Measurements from ENCODE around the gene NFIA. TPM values are rescaled to one million over a fixed set of nuclear protein-coding genes. Genes with fewer than 3 reads are reported as not detected.

NFIA gene
- total RNA-seq: 100 to 1,000 TPM in 1 of 5 donors, 10 to 100 TPM in 4; 16.8 to 108 (median 61.0) TPM
- polyA plus RNA-seq: 10 to 100 TPM in 2 of 3 donors, 1 to 10 TPM in 1; 9.6 to 11.9 (median 10.0) TPM
- long read RNA-seq, donor 1, full-length matches to known transcripts: 2 of 2 reads
- long read RNA-seq, donor 1, partial matches to known transcripts: 0 of 2 reads
- long read RNA-seq, donor 1, other reads (novel, unspliced or antisense): 0 of 2 reads
- long read RNA-seq, donor 2, full-length matches to known transcripts: 2 of 26 reads
- long read RNA-seq, donor 2, partial matches to known transcripts: 24 of 26 reads
- long read RNA-seq, donor 2, other reads (novel, unspliced or antisense): 0 of 26 reads
- long read RNA-seq, donor 3: 0 reads
- long read RNA-seq, donor 4: 0 reads
- long read RNA-seq, donor 5, full-length matches to known transcripts: 4 of 4 reads
- long read RNA-seq, donor 5, partial matches to known transcripts: 0 of 4 reads
- long read RNA-seq, donor 5, other reads (novel, unspliced or antisense): 0 of 4 reads
- long read RNA-seq, donor 6: 0 reads
- long read RNA-seq, donor 7, full-length matches to known transcripts: 1 of 15 reads
- long read RNA-seq, donor 7, partial matches to known transcripts: 14 of 15 reads
- long read RNA-seq, donor 7, other reads (novel, unspliced or antisense): 0 of 15 reads
- long read RNA-seq, donor 8, full-length matches to known transcripts: 2 of 16 reads
- long read RNA-seq, donor 8, partial matches to known transcripts: 14 of 16 reads
- long read RNA-seq, donor 8, other reads (novel, unspliced or antisense): 0 of 16 reads
- long read RNA-seq, donor 9, partial matches to known transcripts: 0 of 1 reads
- long read RNA-seq, donor 9, other reads (novel, unspliced or antisense): 0 of 1 reads
- long read RNA-seq, donor 10: 0 reads

DNA sequence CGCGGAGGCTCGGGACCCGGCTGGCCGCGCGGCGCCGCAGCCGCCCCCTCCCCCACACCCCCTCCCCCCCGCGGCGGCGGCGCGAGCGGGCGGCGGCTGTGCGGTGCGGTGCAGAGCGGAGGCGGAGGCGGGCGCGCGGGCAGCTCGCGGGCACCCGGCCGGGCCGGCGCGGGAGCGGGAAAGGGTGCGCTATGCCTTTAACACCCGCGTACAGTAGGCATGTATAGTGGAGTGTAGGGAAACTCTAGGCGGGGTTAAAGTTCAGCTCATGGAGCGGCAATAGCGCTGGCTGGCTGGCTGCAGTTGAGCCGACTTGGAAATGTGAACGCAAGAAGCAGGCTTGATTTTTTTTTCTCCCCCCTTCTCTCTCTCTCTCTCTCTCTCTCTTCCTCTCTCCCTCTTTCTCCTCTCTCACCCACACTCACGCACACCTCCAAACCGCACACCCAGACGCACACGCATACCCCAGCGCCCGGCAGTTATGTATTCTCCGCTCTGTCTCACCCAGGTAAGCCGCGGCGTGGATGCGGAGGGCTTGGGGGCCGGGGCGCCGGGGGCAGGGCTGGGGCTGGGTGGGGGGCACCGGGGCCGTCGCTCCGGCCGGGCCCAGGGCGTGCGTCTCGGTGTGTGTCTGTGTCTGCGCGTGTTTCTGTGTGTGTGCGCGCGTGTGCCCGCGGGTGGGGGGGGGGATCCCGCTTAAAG, at the start of gene NFIA:
Gene NFIA, plus strand, starts transcription at position 251 of the 702 bp plus-strand sequence.
- 1% methylated on average over 51 to 60 of the region's 73 CpGs for WGBS, 5 donors
- H3K27me3 ChIP-seq: peaks cover 0 to 5% (median 0%) of the 10 kb centered on the region in 3 donors
- H3K4me3 ChIP-seq: peak within 1 kb of the TSS; percentile 77 to 90 (median 88)
- H3K4me1 ChIP-seq: peaks cover 28 to 74% (median 56%) of the 10 kb centered on the region in 4 donors
- DNase-seq: peak; percentile 67 to 90
- no peaks in the 10 kb centered on the region for H3K36me3 ChIP-seq
- no peaks in the 10 kb centered on the region for H3K9me3 ChIP-seq
- peak within 1 kb of the TSS; percentile 89 to 98 (median 96) for H3K27ac ChIP-seq
- intact Hi-C loops (cut with DNase I; ENCODE audit: low total_unique reads): no loop called here
- TF ChIP-seq EP300 (IDR thresholded peaks at IDR 0.05): no peak
- TF ChIP-seq POLR2A (IDR thresholded peaks at IDR 0.05): peak in 1 of 4 donors; percentile 11

DNA sequence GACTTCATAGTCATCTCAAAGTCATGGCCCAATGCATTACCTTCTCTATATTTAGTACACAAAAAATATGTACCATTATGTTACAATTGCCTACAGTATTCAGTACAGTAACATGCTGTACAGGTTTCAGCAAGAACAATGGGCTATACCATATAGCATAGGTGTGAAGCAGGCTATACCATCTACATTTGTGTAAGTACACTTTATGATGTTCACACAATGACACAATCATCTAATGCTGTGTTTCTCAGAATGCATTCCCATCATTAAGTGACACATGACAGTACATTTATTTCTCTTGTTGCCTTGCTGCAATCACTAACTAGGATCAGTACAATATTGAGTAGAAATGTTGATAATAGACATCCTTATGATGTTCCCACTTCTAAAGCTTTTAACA, 46.5 kb upstream of the NFIA start:
- no peaks in the 10 kb centered on the region for H3K4me1 ChIP-seq
- H3K27me3 ChIP-seq: no peaks in the 10 kb centered on the region
- H3K4me3 ChIP-seq: no peak overlapping the region
- no peak for DNase-seq
- intact Hi-C loops (cut with DNase I; ENCODE audit: low total_unique reads): loop anchor here (10.0 kb wide), 2 partner anchors 61 to 181 kb away; no protein-coding TSS in a partner anchor
- H3K36me3 ChIP-seq: no peaks in the 10 kb centered on the region
- TF ChIP-seq EP300 (IDR thresholded peaks at IDR 0.05) (no peak), POLR2AphosphoS5 (IDR thresholded peaks at IDR 0.05) (no peak), POLR2A (IDR thresholded peaks at IDR 0.05) (no peak)
- TF ChIP-seq, protein P1, sequence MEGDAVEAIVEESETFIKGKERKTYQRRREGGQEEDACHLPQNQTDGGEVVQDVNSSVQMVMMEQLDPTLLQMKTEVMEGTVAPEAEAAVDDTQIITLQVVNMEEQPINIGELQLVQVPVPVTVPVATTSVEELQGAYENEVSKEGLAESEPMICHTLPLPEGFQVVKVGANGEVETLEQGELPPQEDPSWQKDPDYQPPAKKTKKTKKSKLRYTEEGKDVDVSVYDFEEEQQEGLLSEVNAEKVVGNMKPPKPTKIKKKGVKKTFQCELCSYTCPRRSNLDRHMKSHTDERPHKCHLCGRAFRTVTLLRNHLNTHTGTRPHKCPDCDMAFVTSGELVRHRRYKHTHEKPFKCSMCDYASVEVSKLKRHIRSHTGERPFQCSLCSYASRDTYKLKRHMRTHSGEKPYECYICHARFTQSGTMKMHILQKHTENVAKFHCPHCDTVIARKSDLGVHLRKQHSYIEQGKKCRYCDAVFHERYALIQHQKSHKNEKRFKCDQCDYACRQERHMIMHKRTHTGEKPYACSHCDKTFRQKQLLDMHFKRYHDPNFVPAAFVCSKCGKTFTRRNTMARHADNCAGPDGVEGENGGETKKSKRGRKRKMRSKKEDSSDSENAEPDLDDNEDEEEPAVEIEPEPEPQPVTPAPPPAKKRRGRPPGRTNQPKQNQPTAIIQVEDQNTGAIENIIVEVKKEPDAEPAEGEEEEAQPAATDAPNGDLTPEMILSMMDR (IDR thresholded peaks at IDR 0.05): no peak
- H3K9me3 ChIP-seq: no peaks in the 10 kb centered on the region
- H3K27ac ChIP-seq: no peak overlapping the region

DNA sequence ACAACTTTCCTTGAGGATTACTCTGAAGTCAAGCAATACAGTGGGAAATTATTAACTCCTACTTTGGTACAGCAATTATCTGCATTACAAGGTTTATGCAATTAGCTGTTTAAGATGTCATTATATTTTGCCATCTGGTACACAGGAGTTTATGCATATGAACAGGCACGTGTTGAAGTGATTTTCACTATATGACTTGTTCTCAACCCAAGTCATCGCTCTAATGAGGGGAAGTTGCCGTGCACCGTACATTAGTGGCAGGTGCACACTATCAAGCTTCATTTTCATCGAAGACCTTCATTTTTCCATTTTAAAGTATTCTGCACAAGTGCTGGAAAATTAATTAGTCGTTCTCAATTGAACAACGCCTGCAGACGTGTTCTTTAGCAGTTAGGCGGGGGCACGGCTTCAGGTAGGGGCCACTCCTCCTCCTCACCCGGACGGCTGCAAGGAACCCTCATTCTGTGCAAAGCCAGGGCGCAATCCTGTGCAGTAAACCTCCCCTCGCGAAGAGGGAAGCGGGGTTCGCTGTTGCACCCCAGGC, 39.8 kb upstream of the NFIA start:
- intact Hi-C loops (cut with DNase I; ENCODE audit: low total_unique reads): no loop called here
- no peaks in the 10 kb centered on the region for H3K9me3 ChIP-seq
- TF ChIP-seq POLR2AphosphoS5 (IDR thresholded peaks at IDR 0.05) (no peak), POLR2A (IDR thresholded peaks at IDR 0.05) (no peak)
- no peaks in the 10 kb centered on the region for H3K27me3 ChIP-seq
- H3K4me3 ChIP-seq: peak overlapping the region; percentile 49 to 63 (median 56)
- H3K27ac ChIP-seq: peak overlapping the region in 3 of 5 donors; percentile 74 to 89 (median 80)
- 23 to 37% (median 27%) methylated on average over 12 to 17 of the region's 17 CpGs for WGBS, 5 donors
- H3K36me3 ChIP-seq: no peaks in the 10 kb centered on the region
- DNase-seq: no peak
- H3K4me1 ChIP-seq: peaks cover 4 to 11% (median 6%) of the 10 kb centered on the region in 4 donors

DNA sequence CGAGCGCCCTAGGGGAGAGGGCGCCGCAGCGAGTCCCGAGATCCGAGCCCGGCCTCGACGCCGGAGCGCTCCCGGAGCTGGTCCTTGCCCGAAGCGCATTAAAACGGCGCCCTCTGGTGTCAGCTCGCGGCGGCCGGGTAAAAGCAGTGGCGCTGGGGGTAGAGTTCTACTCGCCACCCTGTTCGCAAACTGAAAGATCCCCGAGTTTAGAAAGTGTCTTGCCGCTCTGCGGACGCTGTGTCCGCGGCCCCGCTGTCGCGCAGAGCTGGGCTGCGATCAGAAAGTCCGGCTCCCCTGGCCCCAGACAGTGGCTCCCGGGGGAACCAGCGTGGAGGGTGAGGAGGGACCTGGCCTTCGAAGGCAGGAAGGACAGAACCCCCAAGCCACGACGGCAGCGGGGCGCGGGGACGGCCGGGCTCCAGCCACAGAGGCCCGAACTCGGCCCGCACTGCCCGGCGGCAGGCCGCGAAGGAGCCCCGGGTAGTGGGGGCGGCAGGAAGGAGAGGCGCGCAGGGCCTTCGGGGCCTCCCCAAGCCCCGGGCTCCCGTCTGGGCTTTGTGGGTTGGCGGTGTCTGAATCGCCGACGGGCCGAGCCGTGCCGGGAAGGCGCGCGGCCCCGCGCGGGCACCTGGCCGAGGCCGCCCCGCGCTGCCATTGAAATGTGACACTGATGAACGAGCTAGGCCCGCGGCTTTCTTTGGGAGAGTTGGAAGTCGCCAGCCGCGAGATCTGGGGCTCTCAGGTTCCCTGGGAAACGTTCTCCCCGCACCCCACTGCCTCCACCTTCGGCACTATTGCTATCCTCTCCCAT, 39.1 kb upstream of the NFIA start:
- H3K4me3 ChIP-seq: peak overlapping the region; percentile 49 to 63 (median 56)
- H3K9me3 ChIP-seq: no peaks in the 10 kb centered on the region
- no peak for TF ChIP-seq EP300 (IDR thresholded peaks at IDR 0.05)
- peak in 1 of 3 donors; percentile 18 for TF ChIP-seq POLR2AphosphoS5 (IDR thresholded peaks at IDR 0.05)
- TF ChIP-seq POLR2A (IDR thresholded peaks at IDR 0.05): no peak
- TF ChIP-seq, protein P1 (IDR thresholded peaks at IDR 0.05): peak in 5 of 7 experiments; percentile 74 to 89 (median 77)
- peak overlapping the region; percentile 63 to 89 (median 74) for H3K27ac ChIP-seq
- intact Hi-C loops (cut with DNase I; ENCODE audit: low total_unique reads): no loop called here
- no peaks in the 10 kb centered on the region for H3K36me3 ChIP-seq
- no peaks in the 10 kb centered on the region for H3K27me3 ChIP-seq
- peak; percentile 92 to 95 for DNase-seq
- peaks cover 4 to 11% (median 6%) of the 10 kb centered on the region in 4 donors for H3K4me1 ChIP-seq
- 5 to 14% (median 8%) methylated on average over 33 to 85 of the region's 85 CpGs for WGBS, 5 donors
